Left lung (tissue), 10 donors: ENCODE results near the gene NARS2. TPM values are rescaled to one million over a fixed set of nuclear protein-coding genes. Genes with fewer than 3 reads are reported as not detected.
"Not testable (repeated sequence)": the region's sequence is repeated elsewhere in the genome, so short reads cannot be mapped to it uniquely, and the experiment has no call there.

Experiments used
- ATAC-seq: fragments of 200-7000 bp; cut with Tn5 transposase; one replicate; pipeline ENCODE4 v1.9.1; 2020; ENCODE audit warnings: moderate library complexity
- DNase-seq, 4 donors: peaks; one replicate each; pipeline ENCODE4 v3.0.0-alpha.2; 2013 to 2020
- H3K27ac ChIP-seq, 2 donors: fragments of 200-600 bp; sonication (generic) in 1 of 2; one replicate each; pipeline versions ENCODE4 v1.5.0 to v1.8.0; 2020 to 2021
- H3K27me3 ChIP-seq, 2 donors: fragments of 200-600 bp; sonication (generic) in 1 of 2; one replicate each; pipeline versions ENCODE4 v1.5.0 to v1.8.0; 2020 to 2021
- H3K36me3 ChIP-seq, 2 donors: fragments of 200-600 bp; sonication (generic) in 1 of 2; one replicate each; pipeline versions ENCODE4 v1.5.0 to v1.8.0; 2020 to 2021
- H3K4me1 ChIP-seq, 2 donors: fragments of 200-600 bp; one replicate each; pipeline ENCODE4 v1.8.0; 2021
- H3K4me3 ChIP-seq, 2 donors: fragments of 200-600 bp; sonication (generic) in 1 of 2; one replicate each; pipeline versions ENCODE4 v1.5.0 to v1.8.0; 2020 to 2021; ENCODE audit warnings: mild to moderate bottlenecking in 1 of 2
- H3K9me3 ChIP-seq, 2 donors: fragments of 200-600 bp; sonication (generic) in 1 of 2; one replicate each; pipeline versions ENCODE4 v1.5.0 to v1.8.0; 2020 to 2021
- intact Hi-C, 2 donors: fragments of 100-400 bp; cut with DNase I; formaldehyde crosslinking; loops; one replicate each; pipeline versions ENCODE4 v1.11.2 to v1.14.2; 2022
- polyA plus RNA-seq, 6 donors: library from polyadenylated mRNA; unstranded; fragments of 120-200 nt; gene quantifications; one replicate each; pipeline ENCODE4 v1.2.1, GENCODE V29; 2013; ENCODE audit not compliant: insufficient read length in 6 of 6
- total RNA-seq, 2 donors: library from RNA; stranded (reverse); fragmentation: NEBNext Ultra II Directional; extraction: Animal tissue kit (Norgen Biotek cat#: 25700); gene quantifications; one replicate each; pipeline ENCODE4 v1.2.1, GENCODE V29; 2021
- TF ChIP-seq, protein P1 (sequence below), 2 donors: fragments of 200-600 bp; sonication (generic) in 1 of 2; IDR thresholded peaks; one replicate each; pipeline versions ENCODE4 v1.5.0 to v1.8.0; 2021; ENCODE audit warnings: antibody characterized with exemption in 2 of 2
- donor health status: DM: no; HTN: yes; CAD: no.
- donor health status: DM: no; HTN: no; CAD: no.

Gene NARS2
- total and polyA plus RNA-seq, 8 donors = 14.9 to 35.5 (median 28.4) TPM

DNA sequence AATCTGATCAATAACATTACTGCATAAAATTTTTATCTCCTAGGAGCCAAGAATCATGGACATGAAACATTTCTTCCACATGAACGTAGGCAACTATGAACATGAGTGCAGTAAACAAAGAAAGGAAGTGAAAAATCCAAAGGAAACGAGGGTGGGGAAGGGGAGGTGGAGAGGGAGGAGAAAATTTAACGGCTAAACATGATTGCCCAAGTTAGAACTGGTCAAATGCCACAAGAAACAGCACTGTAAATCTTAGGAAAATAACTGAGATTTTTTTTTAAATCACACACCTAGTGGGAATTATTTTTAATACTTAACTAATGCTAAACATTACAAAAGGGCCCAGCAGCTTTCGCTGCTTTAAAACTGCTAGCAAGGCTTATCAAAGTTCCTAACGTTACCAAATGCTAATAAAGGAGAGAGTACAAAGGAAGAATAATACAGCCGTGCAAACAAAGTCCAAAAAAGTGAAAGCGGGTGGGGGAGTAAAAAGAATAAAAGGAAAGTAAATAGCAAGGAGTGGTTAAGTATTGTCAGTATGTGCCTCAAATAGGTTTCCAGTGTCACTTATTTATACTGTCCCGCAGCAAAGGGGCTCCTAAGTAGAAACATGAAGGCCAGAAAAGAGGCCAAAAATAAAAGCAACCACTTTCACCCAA, 13.7 kb downstream of the NARS2 start:
- peak overlapping the region; percentile 75 to 79 for H3K27ac ChIP-seq
- intact Hi-C loops = loop anchor here in 1 of 2 donors (10.0 kb wide), 2 partner anchors 146 to 336 kb away; partner anchors contain the start of gene GAB2
- H3K27me3 ChIP-seq = no peaks in the 10 kb centered on the region
- TF ChIP-seq, protein P1, sequence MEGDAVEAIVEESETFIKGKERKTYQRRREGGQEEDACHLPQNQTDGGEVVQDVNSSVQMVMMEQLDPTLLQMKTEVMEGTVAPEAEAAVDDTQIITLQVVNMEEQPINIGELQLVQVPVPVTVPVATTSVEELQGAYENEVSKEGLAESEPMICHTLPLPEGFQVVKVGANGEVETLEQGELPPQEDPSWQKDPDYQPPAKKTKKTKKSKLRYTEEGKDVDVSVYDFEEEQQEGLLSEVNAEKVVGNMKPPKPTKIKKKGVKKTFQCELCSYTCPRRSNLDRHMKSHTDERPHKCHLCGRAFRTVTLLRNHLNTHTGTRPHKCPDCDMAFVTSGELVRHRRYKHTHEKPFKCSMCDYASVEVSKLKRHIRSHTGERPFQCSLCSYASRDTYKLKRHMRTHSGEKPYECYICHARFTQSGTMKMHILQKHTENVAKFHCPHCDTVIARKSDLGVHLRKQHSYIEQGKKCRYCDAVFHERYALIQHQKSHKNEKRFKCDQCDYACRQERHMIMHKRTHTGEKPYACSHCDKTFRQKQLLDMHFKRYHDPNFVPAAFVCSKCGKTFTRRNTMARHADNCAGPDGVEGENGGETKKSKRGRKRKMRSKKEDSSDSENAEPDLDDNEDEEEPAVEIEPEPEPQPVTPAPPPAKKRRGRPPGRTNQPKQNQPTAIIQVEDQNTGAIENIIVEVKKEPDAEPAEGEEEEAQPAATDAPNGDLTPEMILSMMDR (IDR thresholded peaks at IDR 0.05) = no peak
- H3K9me3 ChIP-seq = no peaks in the 10 kb centered on the region
- DNase-seq = peak in 1 of 4 donors; percentile 35
- peak; percentile 54 for ATAC-seq
- peaks cover 0 to 8% of the 10 kb centered on the region in 2 donors for H3K36me3 ChIP-seq
- H3K4me1 ChIP-seq = peaks cover 21 to 40% of the 10 kb centered on the region in 2 donors
- H3K4me3 ChIP-seq = no peak overlapping the region

DNA sequence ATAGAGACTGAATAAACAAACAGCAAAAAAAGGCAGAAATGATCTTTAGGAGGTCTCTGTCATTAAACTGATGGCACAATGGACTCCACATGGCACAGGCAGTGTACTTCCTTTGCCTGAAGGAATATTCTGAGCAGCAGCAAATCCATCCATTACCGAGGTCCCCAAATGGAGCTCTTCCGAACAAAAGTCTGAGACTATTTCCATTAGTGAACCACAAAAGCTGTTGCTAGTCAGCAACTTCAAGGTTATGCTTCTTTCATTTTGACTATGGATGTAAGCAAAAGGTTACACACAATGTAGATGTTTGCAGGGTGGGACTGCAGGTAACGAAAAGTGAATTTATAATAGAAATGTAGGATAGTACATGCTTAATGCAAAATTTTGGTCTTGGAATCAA, 14.5 kb downstream of the NARS2 start:
- Histone ChIP-seq H3K36me3 (peaks cover 0 to under 1% of the 10 kb centered on the region in 2 donors), H3K27ac (peak overlapping the region; percentile 75 to 79), H3K9me3 (no peaks in the 10 kb centered on the region), H3K27me3 (no peaks in the 10 kb centered on the region), H3K4me3 (no peak overlapping the region), H3K4me1 (peaks cover 21 to 40% of the 10 kb centered on the region in 2 donors)
- no peak for ATAC-seq
- intact Hi-C loops = loop anchor here in 1 of 2 donors (10.0 kb wide), 2 partner anchors 145 to 335 kb away; partner anchors contain the start of gene GAB2
- no peak for DNase-seq
- TF ChIP-seq, protein P1 (IDR thresholded peaks at IDR 0.05) = no peak

DNA sequence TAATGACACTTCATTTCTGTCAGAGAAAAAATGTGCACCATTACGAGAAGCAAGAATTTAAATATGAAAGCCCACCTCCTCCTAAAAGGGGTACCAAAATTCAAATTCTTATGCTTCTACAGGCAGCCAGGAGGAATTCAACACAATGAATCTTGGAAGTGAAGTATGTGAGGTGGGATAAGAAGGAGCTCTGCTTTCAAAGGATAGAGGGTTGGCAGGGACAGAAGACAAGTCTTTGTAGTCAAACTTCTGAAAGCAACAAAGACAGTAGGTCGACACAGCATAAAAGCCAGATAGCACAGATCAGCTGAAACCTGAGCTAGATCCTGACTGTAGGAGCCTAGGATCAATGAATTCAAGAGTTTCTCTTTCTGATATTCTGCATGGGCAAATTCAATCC, 17.4 kb downstream of the NARS2 start:
- Histone ChIP-seq H3K4me1 (peaks cover 16 to 25% of the 10 kb centered on the region in 2 donors), H3K27me3 (no peaks in the 10 kb centered on the region), H3K9me3 (no peaks in the 10 kb centered on the region), H3K27ac (no peak overlapping the region), H3K36me3 (no peaks in the 10 kb centered on the region), H3K4me3 (no peak overlapping the region)
- TF ChIP-seq, protein P1 (IDR thresholded peaks at IDR 0.05) = no peak
- intact Hi-C loops = no loop called here
- DNase-seq (no peak), ATAC-seq (no peak)

DNA sequence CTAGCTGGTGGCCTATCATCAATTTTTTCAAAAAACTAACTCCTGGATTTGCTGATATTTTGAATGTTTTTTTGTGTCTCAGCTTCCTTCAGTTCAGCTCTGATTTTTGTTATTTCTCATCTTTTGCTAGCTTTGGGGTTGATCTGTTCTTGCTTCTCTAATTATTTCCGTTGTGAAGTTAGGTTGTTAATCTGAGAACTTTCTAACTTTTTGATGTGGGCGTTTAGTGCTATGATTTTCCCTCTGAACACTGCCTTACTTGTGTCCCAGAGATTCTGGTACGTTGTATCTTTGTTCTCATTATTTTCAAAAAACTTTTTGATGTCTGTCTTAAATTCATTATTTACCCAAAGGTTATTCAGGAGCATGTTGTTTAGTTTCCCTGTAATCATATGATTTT, 19.1 kb downstream of the NARS2 start:
- no peak overlapping the region for H3K4me3 ChIP-seq
- H3K27ac ChIP-seq = no peak overlapping the region
- no peak for DNase-seq
- no peaks in the 10 kb centered on the region for H3K9me3 ChIP-seq
- no peaks in the 10 kb centered on the region for H3K27me3 ChIP-seq
- ATAC-seq = no peak
- TF ChIP-seq, protein P1 (IDR thresholded peaks at IDR 0.05) = no peak
- H3K4me1 ChIP-seq = peaks cover 3 to 8% of the 10 kb centered on the region in 2 donors
- H3K36me3 ChIP-seq = no peaks in the 10 kb centered on the region
- intact Hi-C loops = no loop called here

DNA sequence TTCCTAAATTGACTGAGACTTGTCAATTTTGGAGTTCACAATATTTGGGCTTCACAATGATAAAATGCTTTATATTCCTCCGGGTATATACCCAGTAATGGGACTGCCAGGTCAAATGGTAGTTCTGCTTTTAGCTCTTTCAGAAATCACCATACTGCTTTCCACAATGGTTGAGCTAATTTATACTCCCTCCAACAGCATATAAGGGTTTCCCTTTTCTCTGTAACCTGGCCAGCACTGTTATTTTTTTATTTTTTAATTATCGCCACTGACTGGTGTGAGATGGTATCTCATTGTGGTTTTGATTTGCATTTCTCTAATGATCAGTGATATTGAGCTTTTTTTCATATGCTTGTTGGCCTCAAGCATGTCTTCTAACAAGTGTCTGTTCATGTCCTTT, 21.8 kb downstream of the NARS2 start:
- no peaks in the 10 kb centered on the region for H3K27me3 ChIP-seq
- no peaks in the 10 kb centered on the region for H3K4me1 ChIP-seq
- no peak overlapping the region for H3K27ac ChIP-seq
- no peaks in the 10 kb centered on the region for H3K36me3 ChIP-seq
- TF ChIP-seq, protein P1 (IDR thresholded peaks at IDR 0.05) = no peak
- H3K9me3 ChIP-seq = no peaks in the 10 kb centered on the region
- no peak for ATAC-seq
- intact Hi-C loops = no loop called here
- DNase-seq = no peak
- H3K4me3 ChIP-seq = no peak overlapping the region

DNA sequence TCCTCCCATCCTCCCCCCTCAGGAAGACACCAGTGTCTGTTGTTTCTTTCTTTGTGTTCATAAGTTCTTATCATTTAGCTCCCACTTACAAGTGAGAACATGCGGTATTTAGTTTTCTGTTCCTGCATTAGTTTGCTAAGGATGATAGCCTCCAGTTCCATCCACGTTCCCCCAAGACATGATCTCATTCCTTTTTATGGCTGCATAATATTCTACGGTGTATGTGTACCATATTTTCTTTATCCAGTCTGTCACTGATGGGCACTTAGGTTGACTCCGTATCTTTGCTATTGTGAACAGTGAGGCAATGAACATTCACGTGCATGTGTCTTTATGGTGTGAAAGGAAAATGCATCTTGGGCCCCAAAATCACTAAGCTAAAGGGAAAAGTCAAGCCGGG, 22.5 kb downstream of the NARS2 start:
- intact Hi-C loops = not testable (repeated sequence)

More for the DNA sequence above, 22.5 kb downstream of the NARS2 start:
- H3K4me1 ChIP-seq, H3K27ac ChIP-seq, ATAC-seq, DNase-seq, H3K9me3 ChIP-seq, H3K27me3 ChIP-seq, H3K36me3 ChIP-seq, H3K4me3 ChIP-seq: not testable (repeated sequence)
